DOHH2 (cell line): ENCODE data around the gene TMEM132E.

Source experiments
- H3F3A ChIP-seq: fragments of 200-600 bp; sonication (generic), shearing (Covaris generic); 2 replicates; pipeline ENCODE4 v1.6.0; 2016; ENCODE audit warnings: antibody characterized with exemption, mild to moderate bottlenecking; ENCODE audit not compliant: control insufficient read depth, insufficient read depth
- H3K27ac ChIP-seq: fragments of 200-600 bp; sonication (generic); 2 replicates; pipeline ENCODE4 v1.5.1; 2014; ENCODE audit warnings: low read depth, mild to moderate bottlenecking, low read length, moderate library complexity
- H3K27me3 ChIP-seq: fragments of 200-600 bp; sonication (generic); 2 replicates; pipeline ENCODE4 v1.6.1; 2014; ENCODE audit warnings: mild to moderate bottlenecking, low read length, mixed read lengths; ENCODE audit not compliant: control insufficient read depth
- H3K36me3 ChIP-seq: fragments of 200-600 bp; sonication (generic); 2 replicates; pipeline ENCODE4 v1.6.1; 2014; ENCODE audit warnings: mild to moderate bottlenecking, low read length, moderate library complexity, mixed read lengths; ENCODE audit not compliant: control insufficient read depth
- H3K4me1 ChIP-seq: fragments of 200-600 bp; sonication (generic); 2 replicates; pipeline ENCODE4 v1.6.1; 2014; ENCODE audit warnings: mild to moderate bottlenecking, low read length, mixed read lengths; ENCODE audit not compliant: control insufficient read depth
- H3K4me2 ChIP-seq: fragments of 200-600 bp; sonication (generic); 2 replicates; pipeline ENCODE4 v1.6.0; 2014; ENCODE audit warnings: mild to moderate bottlenecking, low read length, moderate library complexity
- H3K4me3 ChIP-seq: fragments of 200-600 bp; sonication (generic); 2 replicates; pipeline ENCODE4 v1.5.1; 2014; ENCODE audit warnings: mild to moderate bottlenecking, low read length, mixed read lengths
- H3K79me2 ChIP-seq: fragments of 200-600 bp; sonication (generic); 2 replicates; pipeline ENCODE4 v1.6.1; 2014; ENCODE audit warnings: mild to moderate bottlenecking, low read length, mixed read lengths; ENCODE audit not compliant: control insufficient read depth
- H3K9me2 ChIP-seq: fragments of 200-600 bp; sonication (generic); replicated peaks from 2 replicates; pipeline ENCODE4 v1.6.1; 2014; ENCODE audit warnings: mild to moderate bottlenecking, low read length, mixed read lengths; ENCODE audit not compliant: control insufficient read depth
- H3K9me3 ChIP-seq: fragments of 200-600 bp; sonication (generic); 2 replicates; pipeline ENCODE4 v1.6.1; 2014; ENCODE audit warnings: antibody characterized with exemption, low read length, mixed read lengths; ENCODE audit not compliant: control insufficient read depth, insufficient read depth
- H4K20me1 ChIP-seq: fragments of 200-600 bp; sonication (generic); 2 replicates; pipeline ENCODE4 v1.6.0; 2014; ENCODE audit warnings: low read depth, mild to moderate bottlenecking, antibody characterized with exemption, low read length, moderate library complexity; ENCODE audit not compliant: control insufficient read depth, insufficient read depth
- EZH2phosphoT487 ChIP-seq: fragments of 200-600 bp; sonication (generic); IDR thresholded peaks from 2 replicates; pipeline ENCODE4 v1.6.1; 2017; ENCODE audit warnings: borderline replicate concordance, mild to moderate bottlenecking, antibody characterized with exemption, low read length, moderate library complexity, mixed read lengths
- TF ChIP-seq, protein P1 (sequence below): fragments of 200-600 bp; sonication (generic); IDR thresholded peaks from one replicate; pipeline ENCODE4 v1.5.1; 2014; ENCODE audit warnings: antibody characterized with exemption, mild to moderate bottlenecking, low read depth, low read length; ENCODE audit not compliant: poor library complexity, severe bottlenecking

The TMEM132E gene

DNA sequence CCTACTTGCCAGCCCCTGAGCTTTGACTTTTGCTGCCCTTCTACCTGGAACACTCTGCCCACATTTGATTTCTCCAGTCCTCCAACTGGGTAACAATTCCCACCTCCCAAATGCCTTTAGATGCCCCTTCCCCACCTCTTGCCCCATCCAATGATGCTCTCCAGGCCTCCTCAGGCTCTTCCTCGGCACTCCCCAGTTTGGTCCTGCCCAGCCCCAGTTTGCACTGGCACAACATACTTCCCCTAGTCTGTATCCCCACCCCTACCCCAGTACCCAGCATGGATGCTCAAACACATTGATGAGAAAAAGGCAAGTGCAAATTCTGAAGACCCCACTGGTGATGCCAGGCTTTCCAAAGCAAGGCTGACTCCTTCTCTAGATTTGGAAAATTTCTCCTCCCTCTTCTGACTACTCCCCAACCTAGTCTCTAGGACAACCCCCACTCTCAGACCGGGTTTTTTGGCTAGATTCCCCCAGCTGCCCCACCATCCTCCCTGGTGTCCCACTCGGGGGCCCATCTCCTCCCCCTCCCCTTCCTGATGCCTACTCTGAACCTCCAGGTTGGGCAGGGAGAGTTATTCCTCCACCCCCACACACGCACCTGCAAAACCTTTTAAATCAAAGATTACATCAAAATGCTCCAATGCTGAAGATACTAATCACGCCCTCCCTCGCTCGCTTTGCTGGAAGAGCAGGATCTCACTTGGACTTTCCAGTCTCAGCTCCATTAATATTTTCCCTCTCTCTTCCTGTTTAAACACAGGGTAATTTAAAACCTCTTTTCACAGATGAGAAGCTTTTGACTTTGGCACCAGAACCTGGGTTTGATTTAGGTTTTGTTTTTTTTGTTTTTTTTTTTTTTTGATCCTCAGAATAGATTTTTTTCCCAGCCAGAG is 94.9 kb downstream of the TMEM132E start:
- TF ChIP-seq EZH2phosphoT487 = no peak
- TF ChIP-seq, protein P1, sequence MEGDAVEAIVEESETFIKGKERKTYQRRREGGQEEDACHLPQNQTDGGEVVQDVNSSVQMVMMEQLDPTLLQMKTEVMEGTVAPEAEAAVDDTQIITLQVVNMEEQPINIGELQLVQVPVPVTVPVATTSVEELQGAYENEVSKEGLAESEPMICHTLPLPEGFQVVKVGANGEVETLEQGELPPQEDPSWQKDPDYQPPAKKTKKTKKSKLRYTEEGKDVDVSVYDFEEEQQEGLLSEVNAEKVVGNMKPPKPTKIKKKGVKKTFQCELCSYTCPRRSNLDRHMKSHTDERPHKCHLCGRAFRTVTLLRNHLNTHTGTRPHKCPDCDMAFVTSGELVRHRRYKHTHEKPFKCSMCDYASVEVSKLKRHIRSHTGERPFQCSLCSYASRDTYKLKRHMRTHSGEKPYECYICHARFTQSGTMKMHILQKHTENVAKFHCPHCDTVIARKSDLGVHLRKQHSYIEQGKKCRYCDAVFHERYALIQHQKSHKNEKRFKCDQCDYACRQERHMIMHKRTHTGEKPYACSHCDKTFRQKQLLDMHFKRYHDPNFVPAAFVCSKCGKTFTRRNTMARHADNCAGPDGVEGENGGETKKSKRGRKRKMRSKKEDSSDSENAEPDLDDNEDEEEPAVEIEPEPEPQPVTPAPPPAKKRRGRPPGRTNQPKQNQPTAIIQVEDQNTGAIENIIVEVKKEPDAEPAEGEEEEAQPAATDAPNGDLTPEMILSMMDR = no peak
- Histone ChIP-seq H3K79me2 (no peaks in the 10 kb centered on the region), H3K9me2 (no peaks in the 10 kb centered on the region), H3K27ac (no peak overlapping the region), H4K20me1 (no peaks in the 10 kb centered on the region), H3K4me3 (no peak overlapping the region), H3K27me3 (0 out of 2 replicates have a peak, but pooled peaks cover 5% of the 10 kb centered on the region), H3F3A (no peaks in the 10 kb centered on the region), H3K36me3 (no peaks in the 10 kb centered on the region), H3K4me2 (no peak overlapping the region), H3K9me3 (no peaks in the 10 kb centered on the region), H3K4me1 (no peaks in the 10 kb centered on the region)

DNA sequence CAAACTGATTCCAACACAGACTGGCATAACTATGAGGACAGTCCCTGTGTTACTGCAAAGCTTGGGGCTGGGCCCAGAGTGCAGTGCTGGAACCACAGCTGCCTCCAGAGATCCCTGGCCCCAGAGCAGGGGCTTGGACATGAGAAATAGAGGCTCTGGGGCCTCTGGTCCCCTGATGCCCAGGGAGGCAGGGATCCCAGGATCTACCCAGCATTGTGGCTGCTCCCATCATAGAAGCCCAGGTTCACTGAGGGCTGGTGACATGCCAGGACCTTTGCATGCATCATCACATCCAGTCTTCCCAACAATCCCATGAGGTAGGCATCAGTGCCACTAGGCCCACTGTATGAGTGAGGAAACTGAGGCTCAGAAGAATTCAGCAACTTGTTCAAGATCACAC is 95.8 kb downstream of the TMEM132E start:
- Histone ChIP-seq H3K4me2 (no peak overlapping the region), H4K20me1 (no peaks in the 10 kb centered on the region), H3K36me3 (no peaks in the 10 kb centered on the region), H3K27ac (no peak overlapping the region), H3K9me3 (no peaks in the 10 kb centered on the region), H3K4me3 (no peak overlapping the region), H3K27me3 (no peaks in the 10 kb centered on the region), H3F3A (no peaks in the 10 kb centered on the region), H3K4me1 (no peaks in the 10 kb centered on the region), H3K79me2 (no peaks in the 10 kb centered on the region), H3K9me2 (no peaks in the 10 kb centered on the region)
- TF ChIP-seq, protein P1 = no peak
- no peak for TF ChIP-seq EZH2phosphoT487

DNA sequence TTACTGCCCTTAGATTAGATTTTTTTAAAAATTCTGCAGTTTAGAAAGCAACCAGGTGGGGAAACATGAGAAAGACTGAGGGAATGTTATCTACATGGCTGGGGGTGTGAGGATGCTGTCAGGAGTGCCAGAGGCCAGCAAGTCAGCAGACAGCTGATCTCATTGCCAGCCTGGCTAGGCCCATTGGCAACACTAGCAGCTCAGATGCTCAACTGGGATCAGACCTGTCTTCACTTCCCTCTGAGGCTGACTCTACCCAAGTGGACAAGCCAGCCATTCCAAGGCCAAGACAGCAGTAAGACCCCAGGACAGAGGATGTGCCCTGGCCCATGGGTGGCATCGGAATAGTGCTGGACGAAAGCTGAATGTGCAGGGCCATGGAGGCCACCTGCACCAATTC is 96.2 kb downstream of the TMEM132E start:
- Histone ChIP-seq H3K27me3 (no peaks in the 10 kb centered on the region), H3K4me2 (no peak overlapping the region), H3K4me1 (no peaks in the 10 kb centered on the region), H3K9me2 (no peaks in the 10 kb centered on the region), H3K27ac (no peak overlapping the region), H3F3A (no peaks in the 10 kb centered on the region), H4K20me1 (no peaks in the 10 kb centered on the region), H3K4me3 (no peak overlapping the region), H3K9me3 (no peaks in the 10 kb centered on the region), H3K36me3 (no peaks in the 10 kb centered on the region), H3K79me2 (no peaks in the 10 kb centered on the region)
- no peak for TF ChIP-seq EZH2phosphoT487
- TF ChIP-seq, protein P1 = no peak
